NCI-H2029 (cell line): ENCODE results near the gene SSC5D.
"Not testable (repeated sequence)": the region's sequence is repeated elsewhere in the genome, so short reads cannot be mapped to it uniquely, and the experiment has no call there.

Experiments used
- DNase-seq: peaks from one replicate; lab custom pipeline; 2025; lab: John Stamatoyannopoulos, UW

SSC5D gene

DNA sequence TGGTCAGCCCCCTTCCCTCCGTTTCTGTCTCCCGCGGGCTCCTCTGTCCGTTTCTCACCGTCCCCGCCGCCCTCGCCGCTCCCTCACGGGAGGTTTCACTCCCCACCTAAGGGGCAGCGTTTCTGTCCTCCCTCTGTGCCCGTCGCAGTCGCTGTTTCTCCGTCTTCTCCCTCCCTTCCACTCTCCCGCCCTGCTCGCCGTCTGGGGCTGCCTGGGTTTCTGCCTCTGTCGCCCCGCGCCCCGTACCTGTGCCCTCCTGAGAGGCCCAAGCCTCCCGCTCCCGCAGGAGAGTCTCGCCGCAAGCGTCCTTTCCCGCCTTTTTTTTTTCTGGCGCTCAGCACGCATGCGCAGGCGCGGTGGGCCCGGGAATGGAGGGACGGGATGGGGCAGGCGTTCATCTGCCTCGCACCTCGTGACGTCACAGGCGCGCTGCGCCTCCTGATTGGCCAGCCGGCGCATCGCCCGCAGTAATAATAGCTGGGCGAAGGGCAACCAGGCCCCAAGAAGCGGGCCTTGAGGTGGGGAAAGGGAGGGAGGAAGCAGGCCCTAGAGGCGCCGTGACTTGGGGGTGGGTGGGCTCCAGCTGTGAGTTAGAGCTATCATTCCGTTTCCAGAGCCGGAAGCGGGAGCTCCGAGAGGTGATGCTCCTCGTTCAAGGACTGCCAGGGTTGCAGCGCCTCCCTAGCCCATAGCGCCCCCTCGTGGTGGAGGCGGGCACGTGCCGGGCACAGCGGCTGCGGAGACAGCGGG is 15.4 kb downstream of the SSC5D start:
- DNase-seq, result peak; percentile 83

DNA sequence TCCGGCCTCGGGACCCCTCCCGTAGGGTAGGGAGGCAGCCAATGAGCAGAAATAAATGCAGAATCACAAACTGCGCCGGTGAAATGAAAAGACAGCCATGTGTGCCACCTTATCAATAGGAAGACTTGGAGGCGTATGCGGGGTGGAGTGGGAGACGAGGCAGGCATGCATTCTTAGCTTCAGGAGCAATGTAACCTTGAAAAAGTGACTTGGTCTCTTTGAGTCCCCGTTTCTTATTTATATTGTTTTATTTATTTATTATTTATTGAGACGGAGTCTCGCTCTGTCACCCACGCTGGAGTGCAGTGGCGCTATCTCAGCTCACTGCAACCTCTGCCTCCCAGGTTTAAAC is 16.0 kb downstream of the SSC5D start:
- DNase-seq, result no peak

DNA sequence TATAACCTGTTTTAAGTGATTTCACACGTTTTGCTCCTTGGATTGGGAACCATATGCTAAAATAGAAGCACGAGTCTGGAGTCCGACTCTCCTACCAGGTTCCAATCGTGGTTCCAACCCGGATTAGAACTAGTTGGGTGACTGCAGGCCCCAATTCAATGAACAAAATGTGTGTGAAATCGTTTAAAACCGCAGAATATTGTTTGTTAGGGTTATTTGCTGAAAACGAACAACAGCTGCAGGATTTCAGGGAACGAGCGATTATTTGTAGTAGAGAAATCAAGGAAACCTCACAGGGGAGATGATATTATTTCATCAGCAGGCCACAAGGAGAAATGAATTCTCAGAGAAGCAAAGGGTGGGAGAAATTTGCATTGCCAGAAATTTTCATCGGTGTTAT is 16.7 kb downstream of the SSC5D start:
- no peak for DNase-seq

- no peak for DNase-seq
These were observed 19.9 kb downstream of the SSC5D start for GRCh38 chr19:55508120-55508519.

DNA sequence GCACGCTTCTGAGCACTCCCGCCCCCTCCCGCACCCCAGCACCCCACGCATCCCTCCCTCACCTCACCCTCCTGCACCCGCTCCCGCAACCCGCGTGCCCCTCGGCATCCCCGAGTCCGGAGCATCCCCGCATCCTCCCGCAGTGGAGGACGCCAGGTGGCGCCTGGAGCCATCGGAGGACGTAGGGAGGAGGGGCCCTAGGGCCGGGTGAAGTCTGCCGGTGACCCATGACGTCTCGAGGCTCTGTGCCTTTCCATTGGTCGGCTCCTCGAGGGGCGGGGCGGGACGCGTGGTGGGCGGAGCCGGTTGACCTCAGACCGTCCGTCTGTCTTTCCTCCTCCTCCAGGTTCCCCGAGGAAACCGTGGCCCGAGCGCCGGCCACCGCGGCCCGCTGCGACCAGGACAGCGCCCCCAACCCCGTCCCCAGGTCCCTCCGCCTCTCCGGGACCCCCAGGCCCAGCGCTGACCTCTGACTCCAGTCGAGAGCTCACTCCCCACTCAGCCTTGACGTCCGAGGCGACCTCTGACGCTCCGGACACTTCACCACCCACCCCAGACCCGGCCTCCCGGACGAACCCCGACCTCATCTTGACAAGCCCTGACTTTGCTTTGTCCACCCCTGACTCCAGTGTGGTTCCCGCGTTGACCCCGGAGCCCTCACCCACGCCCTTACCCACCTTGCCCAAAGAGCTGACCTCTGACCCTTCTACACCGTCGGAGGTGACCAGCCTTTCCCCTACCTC is 28.8 kb downstream of the SSC5D start:
- DNase-seq, result peak; percentile 82

DNA sequence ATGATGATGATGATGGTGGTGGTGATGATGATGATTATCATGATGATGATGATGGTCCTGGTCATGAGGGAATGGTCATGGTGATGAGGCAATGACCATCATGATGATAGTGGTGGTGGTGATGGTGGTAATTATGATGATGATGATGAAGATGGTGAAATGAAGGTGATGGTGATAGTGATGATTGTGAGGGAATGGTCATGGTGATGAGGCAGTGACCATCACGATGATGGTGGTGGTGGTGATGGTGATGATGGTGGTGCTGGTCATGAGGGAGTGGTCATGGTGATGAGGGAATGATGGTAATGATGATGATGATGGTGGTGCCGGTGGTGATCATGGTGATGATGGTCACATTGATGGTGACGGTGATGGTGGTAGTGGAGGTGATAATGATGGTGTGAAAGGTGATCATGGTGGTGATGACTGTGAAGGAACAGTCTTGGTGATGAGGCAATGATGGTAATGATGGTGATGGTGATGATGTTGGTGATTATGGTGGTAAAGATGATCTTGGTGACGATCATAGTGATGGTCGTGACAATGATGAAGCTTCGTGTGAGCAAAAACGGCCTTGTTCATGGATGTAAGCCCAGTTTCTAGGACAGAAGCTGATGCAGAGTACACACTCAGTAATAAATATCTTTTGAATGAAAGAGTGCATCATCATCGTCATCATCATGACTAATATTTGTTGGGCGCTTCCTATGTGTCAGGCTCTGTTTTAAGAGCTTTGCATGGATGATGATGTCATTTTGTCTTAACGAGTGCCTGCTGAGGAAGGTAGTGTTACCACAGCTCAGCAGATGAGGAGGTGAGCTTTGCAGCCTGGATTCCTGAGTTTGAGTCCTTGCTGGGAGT is 31.4 kb downstream of the SSC5D start:
- no peak for DNase-seq

- DNase-seq, result no peak
These were observed 32.6 kb downstream of the SSC5D start for GRCh38 chr19:55520691-55521292.

- DNase-seq, result no peak
These were observed 37.3 kb downstream of the SSC5D start for GRCh38 chr19:55525289-55526101.

DNA sequence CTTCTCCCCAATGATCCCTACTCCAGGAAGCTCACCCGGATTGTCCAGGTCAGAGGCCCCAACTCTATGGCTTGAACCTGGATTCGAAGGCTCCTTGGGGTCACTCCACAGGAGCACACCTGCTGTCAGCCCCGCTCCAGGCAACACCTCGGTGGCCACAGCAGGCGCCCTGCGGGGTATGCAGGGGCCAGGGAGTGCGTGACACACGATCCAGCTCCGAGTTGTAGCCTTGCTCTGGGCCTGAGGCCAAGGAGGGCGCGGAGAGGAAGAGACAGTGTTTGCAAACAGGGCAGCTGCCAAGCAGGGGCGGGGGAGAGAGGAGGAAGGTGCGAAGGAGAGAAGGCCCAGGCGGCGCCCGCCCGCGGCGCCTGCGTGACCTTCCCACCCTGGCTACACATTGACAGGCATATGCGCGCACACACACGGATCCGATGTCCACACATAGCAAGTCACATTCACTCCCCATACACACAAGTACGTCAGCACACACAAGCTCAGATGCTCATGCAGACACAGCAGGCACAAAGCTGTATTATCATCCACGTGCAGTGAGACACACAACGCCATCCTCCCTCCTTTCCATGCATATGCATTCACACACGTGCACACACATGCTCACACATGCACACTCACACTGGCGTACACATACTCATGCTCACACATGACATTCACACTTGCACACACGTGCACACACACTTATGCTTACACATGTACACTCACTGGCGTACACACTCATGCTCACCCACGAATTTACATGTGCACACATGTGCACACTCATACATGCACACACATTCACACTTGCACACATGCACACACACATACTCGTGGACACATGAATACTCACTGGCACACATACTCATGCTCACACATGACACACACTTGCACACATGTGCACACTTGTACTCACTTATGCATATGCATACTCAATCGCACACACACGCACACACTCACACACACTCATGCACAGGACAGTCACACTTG is 38.3 kb downstream of the SSC5D start:
- peak; percentile 91 for DNase-seq

DNA sequence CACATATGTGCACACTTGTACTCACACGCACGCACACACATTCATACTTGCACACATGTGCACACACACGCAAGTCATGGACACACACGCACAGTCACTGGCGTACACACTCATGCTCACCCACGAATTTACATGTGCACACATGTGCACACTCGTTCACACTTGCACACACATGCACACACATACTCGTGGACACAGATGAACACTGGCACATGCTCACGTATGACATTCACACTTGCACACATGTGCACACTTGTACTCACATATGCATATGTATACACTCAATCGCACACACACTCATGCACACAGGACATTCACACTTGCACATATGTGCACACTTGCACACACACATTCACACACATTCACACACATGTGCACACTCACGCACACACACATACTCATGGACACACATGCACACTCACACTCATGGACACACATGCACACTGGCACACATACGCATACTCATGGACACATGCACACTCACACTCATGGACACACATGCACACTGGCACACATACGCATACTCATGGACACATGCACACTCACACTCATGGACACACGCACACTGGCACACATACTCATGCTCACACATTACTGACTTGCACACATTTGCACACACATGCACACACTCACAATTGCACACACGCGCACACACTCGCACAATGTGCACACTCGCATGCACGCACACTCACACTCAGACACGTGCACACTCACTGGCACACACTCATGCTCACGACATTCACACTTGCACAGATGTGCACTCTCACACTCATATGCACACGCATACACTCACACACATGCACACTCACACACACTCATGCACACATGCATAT is 39.2 kb downstream of the SSC5D start:
- DNase-seq, result no peak

GRCh38 chr19:55528030-55528803 is 40.0 kb downstream of the SSC5D start:
- peak; percentile 21 for DNase-seq

DNA sequence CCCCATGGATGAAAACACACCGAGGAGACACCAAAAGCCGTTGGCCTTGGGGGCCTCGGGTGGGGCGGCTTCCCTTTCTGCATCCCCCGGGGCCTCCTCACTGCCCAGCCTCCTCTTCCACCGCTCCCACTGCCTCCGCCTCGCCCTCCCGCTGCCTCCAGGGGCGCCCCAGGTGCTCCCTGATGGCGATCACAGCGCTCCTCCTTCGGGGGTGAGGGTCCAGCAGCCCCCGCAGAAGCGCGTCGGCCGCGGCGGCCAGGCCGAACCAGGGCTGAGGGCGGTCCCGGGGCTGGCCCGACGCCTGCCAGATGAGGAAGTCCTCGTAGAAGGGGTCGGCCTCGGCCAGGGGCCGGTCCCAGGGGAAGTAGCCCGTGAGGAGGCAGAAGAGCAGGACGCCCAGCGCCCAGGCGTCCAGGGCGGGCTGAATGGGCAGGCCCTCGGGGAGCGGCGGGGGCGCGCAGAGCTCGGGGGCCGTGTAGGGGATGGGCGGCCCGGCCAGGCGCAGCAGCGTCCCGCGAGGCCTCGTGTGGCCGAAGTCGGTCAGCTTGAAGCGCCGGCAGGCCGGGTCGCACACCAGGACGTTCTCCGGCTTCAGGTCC is 41.5 kb downstream of the SSC5D start:
- DNase-seq, result no peak

- no peak for DNase-seq
These were observed 42.8 kb downstream of the SSC5D start for GRCh38 chr19:55530996-55531395.

GRCh38 chr19:55534280-55534679 is 46.0 kb downstream of the SSC5D start:
- DNase-seq, result not testable (repeated sequence)

DNA sequence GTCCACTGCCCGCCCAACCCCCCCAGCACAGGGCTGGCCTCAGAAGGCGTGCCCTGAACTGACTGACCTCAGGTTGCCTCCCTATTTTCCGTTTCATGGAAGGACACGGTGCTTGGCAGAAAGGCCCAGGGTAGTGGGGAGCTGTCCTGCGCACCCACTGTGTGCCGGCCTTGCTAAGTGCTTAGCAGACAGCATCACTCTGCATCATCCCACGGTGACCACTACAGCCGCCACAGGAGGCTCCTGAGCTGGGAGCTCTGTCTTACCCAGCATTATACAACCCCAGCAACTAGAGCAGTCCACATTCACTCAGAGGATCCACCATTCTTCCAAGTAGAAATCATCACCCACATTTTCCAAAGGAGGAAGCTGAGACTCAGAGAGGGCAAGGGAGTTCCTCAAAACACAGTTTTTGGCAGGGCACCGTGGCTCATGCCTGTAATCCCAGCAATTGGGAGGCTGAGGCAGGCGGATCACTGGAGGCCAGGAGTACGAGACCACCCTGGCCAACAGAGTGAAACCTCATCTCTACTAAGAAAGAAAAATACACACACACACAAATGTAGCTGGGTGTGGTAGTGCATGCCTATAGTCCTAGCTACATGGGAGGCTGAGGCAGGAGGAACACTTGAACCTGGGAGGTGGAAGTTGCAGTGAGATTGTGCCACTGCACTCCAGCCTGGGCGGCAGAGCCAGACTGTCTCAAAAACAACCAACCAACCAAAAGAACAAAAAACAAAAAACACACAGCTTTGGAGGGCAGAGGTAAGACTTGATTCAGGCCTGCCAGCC is 47.1 kb downstream of the SSC5D start:
- DNase-seq, result no peak

GRCh38 chr19:55535965-55536350 is 47.7 kb downstream of the SSC5D start:
- DNase-seq, result no peak

DNA sequence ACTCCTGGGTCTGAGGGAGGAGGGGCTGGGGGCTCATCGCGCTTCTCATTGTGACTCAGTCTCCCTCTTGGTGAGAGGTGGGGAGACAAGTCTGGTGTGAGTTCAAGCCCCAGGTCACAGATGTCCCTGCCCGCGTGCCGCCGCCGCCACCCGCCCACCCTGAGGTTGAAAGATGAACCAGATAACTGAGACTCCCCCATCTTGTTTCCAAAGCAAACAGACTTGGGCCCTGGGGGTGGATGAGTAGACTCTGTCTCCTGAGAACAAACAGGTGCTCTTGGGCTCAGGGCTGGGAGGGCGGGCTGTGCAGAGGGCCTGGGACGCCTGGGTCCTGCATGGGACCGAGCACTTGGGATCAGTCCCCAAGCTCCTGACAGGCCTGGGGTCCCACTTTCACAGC is 48.1 kb downstream of the SSC5D start:
- DNase-seq, result no peak
